GM21381 (cell line): Measurements from ENCODE around the gene KRTCAP2.
A peak's percentile ranks its signal among the peaks of the same experiment; 100 is the strongest.

Source experiments
- ATAC-seq: cut with Tn5 transposase; IDR thresholded peaks from one replicate; pipeline ENCODE4 v1.9.1; 2021; ENCODE audit warnings: mild to moderate bottlenecking, moderate library complexity; ENCODE audit not compliant: unreplicated experiment

The KRTCAP2 gene

GRCh38 chr1:155135415-155136028 is 37.6 kb downstream of the KRTCAP2 start, which contains the start of gene SLC50A1:
Gene SLC50A1, plus strand, starts transcription at chr1:155135852. Its CDS starts 60 bp downstream, at chr1:155135912.
- peak; percentile 68 for ATAC-seq

- no peak for ATAC-seq
Observed at GRCh38 chr1:155134880-155135414, 38.2 kb downstream of the KRTCAP2 start.

- ATAC-seq: no peak
Observed at GRCh38 chr1:155134322-155134721, 38.8 kb downstream of the KRTCAP2 start.

DNA sequence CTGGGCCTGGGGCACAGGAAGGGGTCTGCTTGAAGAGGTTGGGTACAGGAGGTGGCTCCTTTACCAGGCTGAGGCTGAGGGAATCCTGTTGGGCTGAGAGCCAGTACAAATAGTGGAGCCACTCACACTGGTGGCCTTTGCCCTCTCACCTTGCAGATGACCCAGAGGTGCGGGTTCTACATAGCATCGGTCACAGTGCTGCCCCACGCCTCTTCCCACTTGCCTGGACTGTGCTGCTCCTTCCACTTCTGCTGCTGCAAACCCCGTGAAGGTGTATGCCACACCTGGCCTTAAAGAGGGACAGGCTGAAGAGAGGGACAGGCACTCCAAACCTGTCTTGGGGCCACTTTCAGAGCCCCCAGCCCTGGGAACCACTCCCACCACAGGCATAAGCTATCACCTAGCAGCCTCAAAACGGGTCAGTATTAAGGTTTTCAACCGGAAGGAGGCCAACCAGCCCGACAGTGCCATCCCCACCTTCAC is 39.3 kb downstream of the KRTCAP2 start:
- ATAC-seq: no peak

GRCh38 chr1:155131856-155132255 is 41.2 kb downstream of the KRTCAP2 start:
- no peak for ATAC-seq

DNA sequence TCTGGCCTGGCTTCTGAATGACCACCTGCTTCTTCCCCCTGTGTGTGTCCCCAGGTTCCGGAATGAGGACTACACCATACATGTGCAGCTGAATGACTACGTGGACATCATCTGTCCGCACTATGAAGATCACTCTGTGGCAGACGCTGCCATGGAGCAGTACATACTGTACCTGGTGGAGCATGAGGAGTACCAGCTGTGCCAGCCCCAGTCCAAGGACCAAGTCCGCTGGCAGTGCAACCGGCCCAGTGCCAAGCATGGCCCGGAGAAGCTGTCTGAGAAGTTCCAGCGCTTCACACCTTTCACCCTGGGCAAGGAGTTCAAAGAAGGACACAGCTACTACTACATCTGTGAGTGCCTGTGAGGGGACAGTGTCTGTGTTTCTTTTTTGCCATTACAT is 41.8 kb downstream of the KRTCAP2 start:
- ATAC-seq: no peak

DNA sequence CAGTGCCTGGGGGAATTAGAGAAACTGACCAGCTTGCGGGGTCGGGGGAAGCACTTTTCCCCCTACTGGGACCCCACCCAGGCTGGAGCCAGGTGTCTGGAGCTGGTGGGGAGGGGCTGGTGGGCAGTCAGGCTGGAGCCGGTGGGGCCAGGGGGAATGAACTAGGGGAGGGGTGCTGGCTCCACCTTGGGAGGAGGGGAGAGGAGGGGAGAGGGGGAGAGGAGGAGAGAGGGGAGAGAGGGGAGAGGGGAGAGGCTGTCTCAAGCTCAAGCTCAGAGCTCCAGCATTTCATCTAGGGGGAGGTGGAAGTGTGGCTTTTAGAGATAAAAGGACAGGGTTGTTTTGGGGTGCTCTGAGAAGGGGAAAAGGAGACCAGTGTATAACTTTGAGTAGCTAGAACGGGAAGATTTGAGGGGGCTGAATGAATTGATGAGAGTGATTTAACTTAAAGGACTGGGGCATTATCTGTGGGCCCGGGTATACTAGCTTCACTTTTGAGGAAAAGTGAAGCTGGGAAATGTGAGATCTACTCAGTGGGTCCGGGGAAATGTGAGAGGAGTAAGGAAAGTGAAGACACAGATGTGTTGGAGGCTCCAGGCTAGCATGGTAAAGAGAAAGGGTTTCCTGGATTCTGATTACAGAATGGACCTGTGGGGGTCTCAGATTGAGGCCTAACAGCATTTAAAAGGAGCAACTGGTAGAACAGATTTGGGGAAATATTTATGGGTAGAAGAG is 42.7 kb downstream of the KRTCAP2 start:
- ATAC-seq: no peak

GRCh38 chr1:155128755-155129473 is 44.2 kb downstream of the KRTCAP2 start:
- ATAC-seq: no peak

GRCh38 chr1:155127967-155128754 is 44.9 kb downstream of the KRTCAP2 start:
- ATAC-seq: no peak

DNA sequence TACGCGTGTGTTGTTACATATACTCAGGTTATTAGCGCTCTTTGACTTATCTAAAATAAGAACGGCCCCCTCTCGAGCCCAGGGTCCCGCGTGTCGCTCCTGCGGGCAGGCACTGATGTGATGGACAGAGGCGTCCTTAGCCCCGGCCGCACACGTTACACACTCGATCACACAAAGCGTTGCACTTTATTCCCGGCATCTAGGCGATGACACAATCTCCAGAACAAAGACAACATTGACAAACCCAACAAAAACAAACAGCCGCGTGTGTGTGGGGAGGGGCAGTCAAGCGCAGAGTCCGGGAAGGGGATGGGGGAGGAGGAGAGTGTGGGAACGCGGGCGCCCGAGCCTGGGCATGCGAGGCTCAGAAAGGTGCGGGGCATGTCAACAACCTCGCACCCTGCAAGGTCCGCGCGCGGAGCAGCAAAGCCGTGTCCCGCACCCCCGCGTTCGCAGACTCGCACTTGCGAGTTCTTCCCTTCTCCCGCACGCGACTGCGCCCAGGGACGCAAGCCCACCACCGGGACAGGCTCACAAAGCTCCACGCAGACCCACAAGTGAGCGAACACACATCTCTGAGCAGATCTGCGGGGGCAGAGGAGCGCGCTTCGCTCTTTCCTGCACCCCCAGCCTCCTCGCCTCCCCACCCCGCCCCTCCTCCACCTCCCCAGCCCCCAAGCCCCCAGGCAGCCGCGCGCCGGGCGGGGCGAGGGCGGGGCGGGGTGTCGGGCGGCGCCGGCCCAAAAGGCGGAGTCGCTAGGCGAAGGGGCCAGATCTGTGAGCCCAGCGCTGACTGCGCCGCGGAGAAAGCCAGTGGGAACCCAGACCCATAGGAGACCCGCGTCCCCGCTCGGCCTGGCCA is 45.8 kb downstream of the KRTCAP2 start, which contains the start of gene EFNA1:
Gene EFNA1, plus strand, starts transcription at position 772 of the 862 bp plus-strand sequence. CDS start 102 bp downstream, outside the sequence.
- no peak for ATAC-seq

DNA sequence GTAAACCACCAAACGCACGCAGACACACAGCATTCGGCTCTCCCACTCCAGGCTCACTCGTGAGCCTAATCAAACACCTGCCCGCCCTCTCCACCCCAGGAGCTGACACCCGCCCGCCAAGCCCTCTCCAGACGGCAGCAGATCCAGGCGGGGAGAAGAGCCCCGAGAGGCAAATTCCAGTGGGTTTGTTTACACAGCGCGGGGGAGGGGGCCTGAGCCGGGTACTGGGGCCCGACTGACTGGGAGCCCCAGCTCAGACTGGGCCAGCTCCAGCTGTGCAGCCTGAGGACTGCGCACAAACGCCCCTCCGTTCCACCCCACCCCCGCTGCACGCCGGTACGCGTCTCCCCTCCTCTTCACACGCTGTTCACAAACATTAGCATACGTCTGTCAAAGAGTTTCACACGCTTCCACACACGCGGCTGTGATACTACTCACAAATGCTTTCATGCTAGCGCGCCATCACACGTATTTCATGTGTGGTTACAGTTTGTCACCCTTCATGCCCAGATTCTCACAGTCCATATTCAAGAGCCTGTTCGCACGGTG is 46.5 kb downstream of the KRTCAP2 start:
- no peak for ATAC-seq

- ATAC-seq: no peak
Observed at GRCh38 chr1:155125946-155126555, 47.1 kb downstream of the KRTCAP2 start.

GRCh38 chr1:155125511-155125945 is 47.6 kb downstream of the KRTCAP2 start:
- ATAC-seq: no peak

DNA sequence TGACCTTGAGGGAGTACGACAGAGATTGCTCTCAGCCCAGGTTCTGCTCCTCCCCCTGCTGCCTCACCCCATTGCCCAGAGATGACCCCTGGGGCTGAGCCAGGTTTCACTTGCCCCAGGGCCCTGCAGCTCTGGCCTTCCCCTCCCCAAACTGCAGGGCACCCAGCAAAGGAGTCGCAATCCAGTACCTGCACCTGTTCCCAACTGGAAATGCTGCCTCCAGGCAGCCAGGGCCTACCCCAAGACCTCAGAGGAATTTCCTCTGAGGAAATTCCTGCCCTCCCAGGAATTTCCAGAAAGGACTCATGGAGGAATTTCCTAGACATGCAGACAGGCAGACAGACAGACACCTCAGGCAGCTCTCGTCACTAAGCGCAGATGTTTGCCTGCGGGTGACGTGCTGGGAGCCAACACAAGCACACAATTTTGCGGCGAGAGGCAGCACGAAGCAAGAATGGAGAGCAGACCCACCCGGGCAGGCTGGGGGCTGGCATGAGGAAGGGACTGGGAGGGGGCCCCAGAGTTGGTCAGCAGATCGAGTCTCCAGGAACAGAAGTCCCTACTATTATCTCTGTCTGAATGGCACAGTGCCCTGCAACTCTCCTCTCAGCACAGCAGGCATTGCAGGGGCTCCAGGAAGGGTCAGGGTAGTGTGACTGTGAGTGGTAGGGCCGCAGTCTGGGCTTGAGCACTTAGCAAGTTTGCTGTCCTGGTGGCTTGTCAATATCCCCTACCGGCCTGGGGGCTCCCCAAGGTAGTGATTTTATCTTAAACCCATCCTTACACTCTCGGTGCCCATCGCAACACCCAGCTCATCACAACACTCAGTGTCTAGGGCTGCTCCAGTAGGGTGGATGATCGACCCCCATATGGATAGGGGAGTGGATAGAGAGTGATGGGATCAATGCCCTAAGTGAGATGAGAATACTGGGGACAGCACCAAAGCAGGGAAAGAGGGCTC is 48.3 kb downstream of the KRTCAP2 start:
- no peak for ATAC-seq

GRCh38 chr1:155123801-155124200 is 49.3 kb downstream of the KRTCAP2 start:
- no peak for ATAC-seq

DNA sequence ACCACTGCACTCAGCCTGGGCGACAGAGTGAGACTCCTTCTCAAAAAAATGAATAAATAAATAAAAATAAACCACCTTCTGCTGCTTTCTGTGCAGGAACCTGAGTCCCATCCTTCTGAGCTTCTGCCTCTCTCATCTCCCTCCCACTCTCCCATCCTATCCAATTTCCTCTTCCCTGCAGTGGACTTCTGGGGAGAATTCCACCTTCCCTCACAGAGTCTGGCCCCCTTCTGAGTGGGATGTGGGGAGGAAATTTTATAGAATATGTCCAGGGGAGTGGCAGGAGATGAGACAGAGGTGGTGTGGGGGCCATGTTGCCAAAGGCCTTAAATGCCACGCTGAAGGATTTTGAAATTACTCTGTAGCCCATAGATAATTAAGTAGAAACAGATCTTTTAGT is 50.8 kb downstream of the KRTCAP2 start:
- no peak for ATAC-seq

- ATAC-seq: no peak
Observed at GRCh38 chr1:155121249-155121648, 51.9 kb downstream of the KRTCAP2 start.

GRCh38 chr1:155120253-155120652 is 52.9 kb downstream of the KRTCAP2 start:
- no peak for ATAC-seq
